ENCODE measurements around the gene CDKN2D.

DNA sequence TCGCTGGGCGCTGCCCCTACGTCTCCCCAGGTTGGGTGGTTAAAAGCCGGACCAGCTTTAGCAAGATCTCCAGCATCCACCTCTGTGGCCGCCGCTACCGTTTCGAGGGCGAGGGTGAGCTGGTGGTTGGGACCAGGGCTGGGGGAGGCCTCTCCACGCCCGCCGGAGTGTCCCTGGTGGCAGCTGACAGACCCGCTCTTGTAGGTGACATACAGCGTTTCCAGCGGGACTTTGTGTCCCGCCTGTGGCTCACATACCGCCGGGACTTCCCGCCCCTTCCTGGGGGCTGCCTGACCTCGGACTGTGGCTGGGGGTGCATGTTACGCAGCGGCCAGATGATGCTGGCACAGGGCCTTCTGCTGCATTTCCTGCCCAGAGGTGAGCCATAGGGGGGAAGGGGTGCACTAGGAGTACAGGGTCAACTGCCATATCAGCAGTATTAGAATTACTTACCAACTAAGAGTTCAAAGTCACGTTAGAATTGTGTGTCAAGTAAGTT, 24.0 kb downstream of the CDKN2D start:
- no peak for TF ChIP-seq POLR2A (IDR thresholded peaks at IDR 0.05)
- TF ChIP-seq, protein P1, sequence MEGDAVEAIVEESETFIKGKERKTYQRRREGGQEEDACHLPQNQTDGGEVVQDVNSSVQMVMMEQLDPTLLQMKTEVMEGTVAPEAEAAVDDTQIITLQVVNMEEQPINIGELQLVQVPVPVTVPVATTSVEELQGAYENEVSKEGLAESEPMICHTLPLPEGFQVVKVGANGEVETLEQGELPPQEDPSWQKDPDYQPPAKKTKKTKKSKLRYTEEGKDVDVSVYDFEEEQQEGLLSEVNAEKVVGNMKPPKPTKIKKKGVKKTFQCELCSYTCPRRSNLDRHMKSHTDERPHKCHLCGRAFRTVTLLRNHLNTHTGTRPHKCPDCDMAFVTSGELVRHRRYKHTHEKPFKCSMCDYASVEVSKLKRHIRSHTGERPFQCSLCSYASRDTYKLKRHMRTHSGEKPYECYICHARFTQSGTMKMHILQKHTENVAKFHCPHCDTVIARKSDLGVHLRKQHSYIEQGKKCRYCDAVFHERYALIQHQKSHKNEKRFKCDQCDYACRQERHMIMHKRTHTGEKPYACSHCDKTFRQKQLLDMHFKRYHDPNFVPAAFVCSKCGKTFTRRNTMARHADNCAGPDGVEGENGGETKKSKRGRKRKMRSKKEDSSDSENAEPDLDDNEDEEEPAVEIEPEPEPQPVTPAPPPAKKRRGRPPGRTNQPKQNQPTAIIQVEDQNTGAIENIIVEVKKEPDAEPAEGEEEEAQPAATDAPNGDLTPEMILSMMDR (IDR thresholded peaks at IDR 0.05), result no peak
- no peak for TF ChIP-seq POLR2AphosphoS5 (IDR thresholded peaks at IDR 0.05)

Data from prostate gland (tissue), 2 donors.